Activated naive CD4-positive, alpha-beta T cell treated with anti-CD3 and anti-CD28 coated beads, Interleukin-2, amount 50 U/mL, for 72 hours (primary cell): ENCODE measurements around the gene SORL1. TPM values are rescaled to one million over a fixed set of nuclear protein-coding genes. Genes with fewer than 3 reads are reported as not detected.
"Not testable (repeated sequence)": the region's sequence is repeated elsewhere in the genome, so short reads cannot be mapped to it uniquely, and the experiment has no call there.

Experiments
- ATAC-seq, 2 donors: fragments of 150-1000 bp; cut with Tn5 transposase; 2 replicates each; pipeline ENCODE4 v1.10.0; 2021; ENCODE audit warnings: mild to moderate bottlenecking in 2 of 2, moderate library complexity in 2 of 2
- DNase-seq, 2 donors: peaks; one replicate each; pipeline ENCODE4 v3.0.0; 2021 to 2022; ENCODE audit warnings: low spot score in 2 of 2
- H3K27ac Mint-ChIP-seq, 2 donors: one replicate each; pipeline ENCODE4 v1.8.0; 2022; ENCODE audit warnings: mild to moderate bottlenecking in 2 of 2, mixed read lengths in 2 of 2
- H3K36me3 Mint-ChIP-seq, 2 donors: one replicate each; pipeline ENCODE4 v1.8.0; 2022; ENCODE audit warnings: mixed read lengths in 2 of 2
- H3K9me3 Mint-ChIP-seq, 2 donors: one replicate each; pipeline ENCODE4 v1.8.0; 2022; ENCODE audit warnings: mixed read lengths in 2 of 2
- total RNA-seq, 2 donors: library from RNA; stranded (reverse); gene quantifications; one replicate each; pipeline ENCODE4 v1.2.3, GENCODE V29; 2022

SORL1 gene
- total RNA-seq, 2 donors from 2014 or later = 90.4 to 139 TPM

DNA sequence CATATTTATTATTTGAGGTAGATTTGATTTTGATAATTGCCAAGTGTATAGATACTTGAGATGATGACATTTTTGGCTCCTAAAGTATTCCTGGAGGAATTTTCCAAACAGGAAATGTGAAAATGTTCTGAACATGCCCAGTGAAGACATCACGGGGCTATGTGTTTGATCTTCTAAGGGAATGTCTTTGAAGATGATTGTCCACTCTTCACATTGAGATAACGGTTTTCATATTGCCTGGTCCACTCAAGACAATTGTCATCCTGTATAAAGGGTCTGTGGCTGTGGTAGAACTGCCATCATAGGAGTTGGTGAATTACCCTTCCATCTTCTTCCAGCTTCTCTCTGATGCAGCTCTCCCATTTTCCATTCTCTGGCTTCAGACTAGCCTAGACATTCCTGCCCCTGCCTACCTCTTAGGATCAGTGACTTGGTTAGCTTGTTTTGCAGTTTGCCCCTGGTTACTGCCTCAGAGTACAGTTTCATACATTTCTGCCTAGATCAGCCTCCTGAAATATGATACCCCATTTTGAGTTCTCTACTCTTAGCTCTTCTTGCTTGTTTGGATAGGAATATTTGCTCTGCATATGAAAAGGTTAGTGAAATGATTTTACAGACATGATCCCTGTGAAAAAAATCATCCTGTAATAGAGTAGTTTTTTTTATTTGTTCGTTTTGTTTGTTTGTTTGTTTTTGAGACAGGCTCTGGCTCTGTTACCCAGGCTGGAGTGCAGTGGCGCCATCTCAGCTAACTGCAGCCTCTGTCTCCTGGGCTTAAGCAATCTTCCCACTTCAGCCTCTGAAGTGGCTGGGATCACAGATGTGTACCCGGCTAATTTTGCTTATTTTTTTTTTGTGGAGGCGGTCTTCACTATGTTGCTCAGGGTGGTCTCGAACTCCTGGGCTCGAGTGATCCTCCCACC, 112.0 kb downstream of the SORL1 start:
- Mint-ChIP-seq H3K9me3 (no peaks in the 10 kb centered on the region), H3K36me3 (peaks cover 26 to 45% of the 10 kb centered on the region in 2 donors), H3K27ac (peak overlapping the region in 1 of 2 donors; percentile 42)
- no peak for ATAC-seq
- no peak for DNase-seq

DNA sequence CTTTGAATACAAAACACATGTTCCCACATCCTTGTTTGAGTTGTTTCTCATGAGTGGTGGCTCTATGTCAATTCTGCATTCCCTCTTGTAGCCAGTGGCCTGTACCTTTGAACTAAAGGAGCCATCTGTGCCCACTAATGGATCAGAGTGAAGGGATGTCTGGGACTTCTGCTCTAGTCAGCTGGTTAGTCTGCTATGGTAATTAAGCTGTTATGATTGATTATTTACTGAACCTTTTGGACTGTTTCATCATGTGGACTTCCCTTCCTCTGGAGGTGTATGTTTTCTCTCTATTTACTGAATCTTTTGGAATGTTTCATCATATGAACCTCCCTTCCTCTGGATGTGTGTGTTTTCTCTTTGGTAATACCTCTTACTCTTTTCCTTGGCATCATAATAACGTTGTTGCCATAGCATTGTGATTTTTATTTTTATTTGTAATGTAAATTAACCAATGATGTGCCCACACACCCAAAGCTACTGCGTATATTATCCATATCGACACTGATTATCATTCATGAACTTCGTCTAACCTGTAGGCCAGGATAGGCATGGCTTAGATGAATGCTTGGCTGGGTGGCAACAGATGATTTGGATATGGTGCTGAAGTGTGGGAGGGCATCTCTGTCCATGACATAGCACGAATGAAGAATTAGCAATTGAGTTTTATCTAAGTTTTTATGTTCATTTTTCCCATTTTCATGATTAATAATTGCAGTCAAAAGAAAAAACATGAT, 113.0 kb downstream of the SORL1 start:
- Mint-ChIP-seq H3K9me3 (no peaks in the 10 kb centered on the region), H3K27ac (no peak overlapping the region), H3K36me3 (peaks cover 19 to 41% of the 10 kb centered on the region in 2 donors)
- DNase-seq (no peak), ATAC-seq (no peak)

DNA sequence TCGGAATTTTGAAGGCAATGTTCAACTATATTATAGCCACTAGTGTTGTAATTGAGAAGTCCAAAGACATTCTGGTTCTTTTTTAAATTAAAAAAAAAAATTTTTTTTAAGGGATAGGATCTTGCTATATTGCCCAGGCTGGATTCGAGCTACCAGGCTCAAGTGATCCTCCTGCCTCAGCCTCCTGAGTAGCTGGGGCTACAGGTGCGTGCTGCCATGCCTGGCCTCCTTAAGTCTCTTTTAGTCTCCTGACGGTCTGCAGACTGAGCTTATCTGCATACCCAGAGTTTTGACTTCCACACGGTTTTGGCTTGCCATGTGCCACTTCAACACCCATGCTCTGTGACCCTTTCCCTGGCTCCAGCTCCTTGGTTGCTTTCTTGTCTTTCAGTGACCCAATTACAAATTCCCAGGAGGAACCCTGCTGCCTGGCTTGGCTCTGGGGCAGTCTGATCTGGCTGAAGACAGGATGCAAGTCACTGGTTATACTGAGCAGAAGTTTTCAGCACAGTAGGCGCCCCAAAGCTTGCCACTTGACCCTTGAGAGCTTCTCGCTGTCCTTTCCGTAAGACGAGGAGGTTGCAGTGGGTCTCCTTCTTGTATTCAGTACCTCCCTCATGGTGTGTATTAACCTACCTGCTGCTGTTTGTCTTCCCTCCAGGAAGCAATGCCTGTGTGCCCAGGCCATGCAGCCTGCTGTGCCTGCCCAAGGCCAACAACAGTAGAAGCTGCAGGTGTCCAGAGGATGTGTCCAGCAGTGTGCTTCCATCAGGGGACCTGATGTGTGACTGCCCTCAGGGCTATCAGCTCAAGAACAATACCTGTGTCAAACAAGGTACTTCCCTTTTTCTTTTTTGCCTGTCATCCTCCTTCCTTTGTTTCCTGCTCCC, 114.4 kb downstream of the SORL1 start:
- no peak for ATAC-seq
- peaks cover 18 to 48% of the 10 kb centered on the region in 2 donors for H3K36me3 Mint-ChIP-seq
- no peak for DNase-seq
- peak overlapping the region; percentile 51 to 82 for H3K27ac Mint-ChIP-seq
- no peaks in the 10 kb centered on the region for H3K9me3 Mint-ChIP-seq

DNA sequence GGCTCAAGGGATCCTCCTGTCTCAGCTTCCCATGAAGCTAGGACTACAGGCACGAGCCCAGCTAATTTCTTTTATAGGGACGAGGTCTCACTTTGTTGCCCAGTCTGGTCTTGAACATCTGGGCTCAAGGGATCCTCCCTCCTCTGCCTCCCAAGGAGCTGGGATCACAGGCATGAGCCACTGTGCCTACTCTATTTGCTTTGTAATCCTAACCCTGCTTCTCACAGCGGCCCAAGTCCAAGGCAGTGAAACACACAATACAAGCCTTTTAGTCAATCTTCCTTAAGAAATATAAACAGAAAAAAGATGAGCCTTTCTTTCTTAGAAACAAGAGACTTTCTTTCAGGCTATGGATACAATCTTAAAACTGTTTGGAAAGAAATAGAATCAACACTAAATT, 115.9 kb downstream of the SORL1 start:
- no peak for DNase-seq
- no peaks in the 10 kb centered on the region for H3K9me3 Mint-ChIP-seq
- H3K27ac Mint-ChIP-seq = no peak overlapping the region
- H3K36me3 Mint-ChIP-seq = peaks cover 18 to 48% of the 10 kb centered on the region in 2 donors
- no peak for ATAC-seq

DNA sequence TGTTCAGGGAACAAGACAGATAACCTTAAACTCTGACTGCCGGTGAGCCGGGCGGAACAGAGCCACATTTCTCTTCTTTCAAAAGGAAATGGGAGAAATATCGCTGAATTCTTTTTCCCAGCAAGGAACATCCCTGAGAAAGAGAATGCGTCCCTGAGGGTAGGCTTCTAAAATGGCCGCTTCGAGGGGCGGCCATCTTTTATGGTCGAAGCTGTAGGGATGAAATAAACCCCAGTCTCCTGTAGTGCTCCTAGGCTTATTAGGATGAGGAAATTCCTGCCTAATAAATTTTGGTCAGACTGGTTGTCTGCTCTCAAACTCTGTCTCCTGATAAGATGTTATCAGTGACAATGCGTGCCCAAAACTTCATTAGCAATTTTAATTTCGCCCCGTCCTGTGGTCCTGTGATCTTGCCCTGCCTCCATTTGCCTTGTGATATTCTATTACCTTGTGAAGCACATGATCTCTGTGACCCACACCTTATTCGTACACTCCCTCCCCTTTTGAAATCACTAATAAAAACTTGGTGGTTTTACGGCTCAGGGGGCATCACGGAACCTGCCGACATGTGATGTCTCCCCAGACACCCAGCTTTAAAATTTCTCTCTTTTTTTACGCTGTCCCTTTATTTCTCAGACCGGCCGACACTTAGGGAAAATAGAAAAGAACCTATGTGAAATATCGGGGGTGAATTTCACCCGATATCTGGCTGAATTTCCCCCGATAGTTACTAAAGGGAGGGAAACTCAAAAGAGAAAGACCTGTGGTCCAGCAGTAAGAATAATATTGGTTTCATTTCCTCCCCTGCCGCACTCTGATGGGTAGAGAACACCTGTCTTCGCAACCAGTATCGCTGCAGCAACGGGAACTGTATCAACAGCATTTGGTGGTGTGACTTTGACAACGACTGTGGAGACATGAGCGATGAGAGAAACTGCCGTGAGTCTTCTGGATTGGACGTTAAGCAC, 117.5 kb downstream of the SORL1 start:
- not testable (repeated sequence) for DNase-seq, H3K9me3 Mint-ChIP-seq, ATAC-seq
- Mint-ChIP-seq H3K36me3 (peaks cover 16 to 48% of the 10 kb centered on the region in 2 donors), H3K27ac (peak overlapping the region in 1 of 2 donors; percentile 83)

DNA sequence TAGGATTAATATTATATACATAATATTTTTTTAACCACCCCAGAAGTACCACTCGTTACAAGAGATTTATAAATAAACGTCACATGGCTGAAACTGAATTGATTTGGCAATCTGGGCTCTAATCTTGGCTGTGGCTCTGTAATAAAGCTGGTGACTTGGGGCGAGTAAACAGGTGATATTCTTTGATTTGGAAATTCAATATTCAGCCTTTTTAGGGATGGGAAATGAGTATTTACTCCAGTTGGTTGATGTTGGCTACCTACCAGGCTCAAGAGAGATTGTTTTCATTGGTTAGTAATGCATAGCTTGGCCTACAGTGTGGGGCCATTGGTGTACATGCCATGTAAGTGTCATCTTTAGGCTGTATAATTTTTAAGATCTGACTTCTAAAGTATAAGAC, 118.3 kb downstream of the SORL1 start:
- no peak for ATAC-seq
- Mint-ChIP-seq H3K9me3 (no peaks in the 10 kb centered on the region), H3K36me3 (peaks cover 16 to 55% of the 10 kb centered on the region in 2 donors)

DNA sequence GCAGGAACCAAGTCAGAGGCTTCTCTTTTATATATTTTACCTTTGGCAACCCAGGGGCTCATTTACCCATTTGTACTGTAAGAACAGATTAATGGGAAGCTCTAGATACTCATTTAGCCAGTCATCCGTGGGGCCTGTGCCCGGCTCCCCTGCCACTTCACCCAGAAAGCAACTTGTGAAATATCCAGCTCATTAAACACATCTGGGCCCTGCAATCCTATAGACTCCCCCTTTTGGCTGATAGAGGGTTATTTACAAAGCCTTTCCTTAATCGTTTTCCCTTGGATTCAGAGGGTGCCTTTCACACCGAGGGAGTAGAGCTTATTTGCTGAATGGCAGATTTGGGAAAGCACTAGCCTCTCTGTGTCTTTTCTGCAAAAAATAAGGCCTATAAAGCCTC, 119.4 kb downstream of the SORL1 start:
- no peaks in the 10 kb centered on the region for H3K9me3 Mint-ChIP-seq
- ATAC-seq (no peak), DNase-seq (no peak)
- peaks cover 17 to 65% of the 10 kb centered on the region in 2 donors for H3K36me3 Mint-ChIP-seq
- H3K27ac Mint-ChIP-seq = no peak overlapping the region

More for the DNA sequence above, 118.3 kb downstream of the SORL1 start:
- no peak overlapping the region for H3K27ac Mint-ChIP-seq
- no peak for DNase-seq

DNA sequence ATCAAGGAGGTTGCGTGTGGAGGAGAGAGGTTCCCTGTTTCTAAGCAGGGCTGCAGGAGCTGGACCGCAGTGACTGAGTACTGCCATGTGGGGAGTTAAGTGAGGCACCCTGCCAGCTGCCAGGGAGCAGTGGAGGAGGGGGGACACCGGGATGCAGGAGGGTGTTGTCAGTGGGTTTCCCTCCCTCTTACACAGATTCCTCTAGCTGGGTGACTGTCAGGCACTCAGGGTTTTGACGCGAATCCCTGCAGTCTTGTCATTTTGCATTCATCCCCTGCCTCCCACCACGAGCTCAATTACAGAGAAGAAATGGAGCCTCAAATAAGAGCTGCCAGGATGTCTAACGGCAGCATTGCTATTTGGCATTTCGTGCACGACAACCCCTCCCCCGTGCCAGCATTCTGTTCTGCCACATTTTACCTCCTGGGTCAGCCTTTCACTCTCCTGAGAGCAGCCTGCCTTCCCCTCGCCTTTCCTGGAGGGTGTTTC, 120.5 kb downstream of the SORL1 start:
- DNase-seq (no peak), ATAC-seq (no peak)
- H3K9me3 Mint-ChIP-seq = no peaks in the 10 kb centered on the region
- H3K36me3 Mint-ChIP-seq = peaks cover 17 to 65% of the 10 kb centered on the region in 2 donors
- peak overlapping the region in 1 of 2 donors; percentile 13 for H3K27ac Mint-ChIP-seq

DNA sequence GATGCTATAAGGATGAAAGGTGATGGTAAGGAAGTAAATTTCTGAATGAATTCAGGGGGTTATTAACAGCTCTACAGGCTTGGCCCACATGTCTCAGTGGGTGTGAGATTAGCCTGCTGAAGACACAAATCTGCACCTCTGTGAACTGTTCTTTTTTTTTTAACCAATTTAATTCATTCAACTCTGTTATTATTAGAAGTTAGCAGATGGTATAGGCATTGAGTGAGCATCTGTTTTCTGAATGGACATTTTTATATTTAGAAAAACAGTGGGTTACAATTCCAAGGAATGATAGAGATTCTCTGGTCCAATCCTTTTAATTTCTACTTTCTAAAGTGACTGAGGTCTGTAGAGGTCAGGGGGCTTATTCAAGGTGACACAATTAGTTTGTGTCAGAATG, 122.7 kb downstream of the SORL1 start:
- peaks cover 38 to 83% of the 10 kb centered on the region in 2 donors for H3K36me3 Mint-ChIP-seq
- H3K27ac Mint-ChIP-seq = no peak overlapping the region
- DNase-seq (no peak), ATAC-seq (no peak)
- H3K9me3 Mint-ChIP-seq = peaks cover under 1 to 1% of the 10 kb centered on the region in 2 donors

DNA sequence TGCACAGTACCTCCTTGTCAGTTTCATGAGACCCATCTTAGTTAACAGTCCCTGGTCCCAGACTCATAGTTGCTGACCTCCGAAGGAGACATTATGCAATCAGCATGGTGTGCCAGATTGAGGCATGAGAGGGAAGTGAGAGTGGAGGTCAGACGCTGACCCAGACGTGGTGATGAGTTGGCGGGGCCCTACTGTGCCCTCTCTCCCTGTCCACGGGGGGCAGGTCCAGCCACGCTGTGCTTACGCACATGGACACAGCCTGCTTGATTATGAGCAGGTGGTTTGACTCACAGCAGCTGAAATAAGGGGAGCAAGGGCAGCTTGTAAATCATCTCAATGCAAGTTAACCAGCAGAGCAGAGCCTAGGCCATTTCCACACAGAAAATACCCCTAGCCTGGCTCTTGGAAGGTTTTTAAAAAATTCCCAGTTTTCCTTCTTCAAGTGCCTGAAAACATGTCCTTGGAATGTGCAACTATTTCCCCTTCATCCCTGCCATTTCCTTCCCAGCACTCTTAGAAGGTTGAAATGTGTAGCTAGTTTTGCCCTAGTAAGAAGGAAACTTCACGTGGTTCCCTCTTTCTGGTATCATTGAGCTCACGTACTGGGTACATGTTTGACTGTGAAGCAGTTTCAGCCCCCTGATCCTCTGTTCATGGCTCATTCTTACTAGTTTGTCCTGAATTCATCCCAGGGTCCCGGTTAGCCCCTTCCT, 123.3 kb downstream of the SORL1 start:
- peaks cover 5 to 7% of the 10 kb centered on the region in 2 donors for H3K9me3 Mint-ChIP-seq
- H3K36me3 Mint-ChIP-seq = peaks cover 44 to 83% of the 10 kb centered on the region in 2 donors
- ATAC-seq (peak; percentile 61 to 88), DNase-seq (no peak)
- peak overlapping the region in 1 of 2 donors; percentile 41 for H3K27ac Mint-ChIP-seq

DNA sequence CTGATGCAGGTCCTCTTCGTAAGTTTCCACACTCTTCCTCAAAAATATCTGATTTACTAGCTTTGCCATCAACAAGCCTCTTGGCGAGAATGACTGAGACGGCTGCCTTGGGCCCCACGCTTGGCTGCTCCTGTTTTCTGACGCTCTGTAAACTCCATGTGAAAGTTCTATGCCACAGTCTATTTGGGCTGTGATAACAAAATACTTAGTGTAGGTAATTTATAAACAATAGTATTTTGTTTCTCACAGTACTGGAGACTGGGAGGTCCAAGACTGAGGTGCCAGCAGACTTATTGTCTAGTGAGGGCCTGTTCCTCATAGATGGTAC, 123.8 kb downstream of the SORL1 start:
- ATAC-seq = peak in 1 of 2 donors; percentile 42
- no peak for DNase-seq
- Mint-ChIP-seq H3K9me3 (peaks cover 5 to 11% of the 10 kb centered on the region in 2 donors), H3K36me3 (peaks cover 49 to 83% of the 10 kb centered on the region in 2 donors), H3K27ac (no peak overlapping the region)

DNA sequence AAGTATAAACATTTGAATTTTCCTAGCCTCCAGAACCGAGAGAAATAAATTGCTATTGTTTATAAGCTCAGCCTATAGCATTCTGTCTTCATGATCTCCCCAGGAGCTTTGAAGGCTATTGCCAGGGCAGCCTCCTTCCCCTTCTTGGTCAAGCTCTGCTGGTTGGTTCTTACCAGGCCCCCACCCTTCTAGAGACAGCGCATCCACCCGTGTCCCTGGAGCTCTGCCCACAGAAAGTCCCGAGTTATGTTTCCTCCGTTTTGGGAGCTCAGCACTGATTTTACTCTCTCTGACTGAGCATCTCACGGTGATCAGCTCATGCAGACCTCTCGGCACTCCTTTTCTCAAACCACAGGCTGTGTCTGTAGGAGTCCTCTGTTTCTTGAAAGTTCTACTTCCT, 124.4 kb downstream of the SORL1 start:
- peak overlapping the region in 1 of 2 donors; percentile 88 for H3K27ac Mint-ChIP-seq
- ATAC-seq (no peak), DNase-seq (no peak)
- H3K36me3 Mint-ChIP-seq = peaks cover 50 to 86% of the 10 kb centered on the region in 2 donors
- peaks cover 5 to 11% of the 10 kb centered on the region in 2 donors for H3K9me3 Mint-ChIP-seq

DNA sequence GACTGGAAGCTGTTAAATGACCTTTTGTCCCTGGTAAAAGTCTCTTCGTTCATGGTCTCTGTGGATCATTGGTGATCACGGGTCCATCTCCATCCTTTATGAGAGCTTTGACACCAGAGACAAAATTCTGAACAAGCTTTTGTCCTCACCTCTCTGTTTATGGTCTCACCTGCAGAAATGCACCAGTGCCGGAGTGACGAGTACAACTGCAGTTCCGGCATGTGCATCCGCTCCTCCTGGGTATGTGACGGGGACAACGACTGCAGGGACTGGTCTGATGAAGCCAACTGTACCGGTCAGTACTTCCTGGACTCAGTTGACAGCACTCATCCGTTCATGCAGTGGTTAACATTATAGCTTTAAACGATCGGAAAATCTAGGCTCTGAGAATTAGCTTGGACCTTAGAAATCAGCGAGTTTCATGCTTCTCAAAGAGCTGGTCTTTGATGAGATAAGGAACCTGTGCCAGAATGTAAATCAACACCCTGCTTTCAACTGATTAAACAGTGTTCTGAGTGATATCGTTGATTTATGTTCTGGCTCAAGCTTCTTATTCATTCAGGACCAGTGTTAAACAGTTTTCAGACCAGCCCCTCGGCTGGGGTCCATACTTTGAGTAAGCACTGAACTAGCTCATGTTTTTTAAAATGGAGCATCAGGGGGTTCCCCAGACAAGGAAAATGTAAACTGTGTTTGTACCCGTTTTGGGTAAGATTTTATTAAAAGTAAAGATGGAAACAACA, 125.2 kb downstream of the SORL1 start:
- Mint-ChIP-seq H3K27ac (peak overlapping the region; percentile 2 to 46), H3K9me3 (peaks cover 5 to 11% of the 10 kb centered on the region in 2 donors), H3K36me3 (peaks cover 50 to 93% of the 10 kb centered on the region in 2 donors)
- no peak for ATAC-seq
- DNase-seq = no peak

DNA sequence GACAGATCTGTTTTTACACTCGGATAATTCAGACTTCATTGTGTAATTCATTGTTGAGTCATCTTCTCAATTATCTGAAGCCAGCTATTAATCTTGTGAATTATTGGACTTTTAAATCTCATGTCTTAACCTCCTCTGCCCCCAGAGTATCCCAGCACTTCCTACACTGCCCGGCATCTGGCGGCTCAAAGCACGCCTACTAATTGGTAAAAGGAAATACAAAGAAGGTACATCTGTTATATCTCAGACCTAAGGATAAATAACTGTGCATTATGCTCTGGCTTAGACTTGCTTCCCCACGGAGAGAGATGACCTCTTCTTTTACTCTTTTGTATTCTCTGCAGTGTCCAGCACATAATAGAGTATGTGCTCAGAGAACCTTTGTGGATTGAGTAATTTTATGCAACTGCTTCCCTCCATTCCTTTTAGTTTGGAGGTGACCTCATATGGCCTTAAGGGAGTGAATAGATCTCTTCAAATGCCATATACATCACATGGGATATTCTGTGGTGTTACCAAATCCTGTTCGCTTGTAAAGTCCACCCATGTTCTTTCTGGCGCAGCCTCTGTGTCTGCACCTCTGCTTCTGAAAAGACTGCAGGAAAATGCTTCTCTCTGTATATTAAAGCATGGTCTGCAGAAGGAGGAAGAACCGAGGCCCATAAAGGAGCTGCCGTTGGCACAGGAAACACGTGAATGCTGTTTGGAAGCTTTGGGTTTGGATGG, 126.3 kb downstream of the SORL1 start:
- no peak overlapping the region for H3K27ac Mint-ChIP-seq
- peaks cover 57 to 97% of the 10 kb centered on the region in 2 donors for H3K36me3 Mint-ChIP-seq
- ATAC-seq (no peak), DNase-seq (no peak)
- peaks cover 5 to 11% of the 10 kb centered on the region in 2 donors for H3K9me3 Mint-ChIP-seq
